ENCODE results near the gene PPM1N.

The PPM1N gene

GRCh38 chr19:45492137-45492626 is 6.1 kb upstream of the PPM1N start:
- no peak for DNase-seq (ENCODE audit: low spot score)

- DNase-seq (ENCODE audit: low spot score), result peak; percentile 37
Measured at GRCh38 chr19:45492627-45493470, 5.4 kb upstream of the PPM1N start.

- DNase-seq (ENCODE audit: low spot score), result no peak
Measured at GRCh38 chr19:45494261-45494916, 3.9 kb upstream of the PPM1N start.

GRCh38 chr19:45495178-45495577 is 3.1 kb upstream of the PPM1N start:
- no peak for DNase-seq (ENCODE audit: low spot score)

- peak; percentile 36 for DNase-seq (ENCODE audit: low spot score)
Measured at GRCh38 chr19:45496349-45496953, 1.8 kb upstream of the PPM1N start.

GRCh38 chr19:45497791-45498190 is 452 bp upstream of the PPM1N start:
- no peak for DNase-seq (ENCODE audit: low spot score)

GRCh38 chr19:45499196-45500180 is 1.2 kb downstream of the PPM1N start:
- DNase-seq (ENCODE audit: low spot score), result peak; percentile 83

GRCh38 chr19:45500918-45501729 is 2.9 kb downstream of the PPM1N start:
- no peak for DNase-seq (ENCODE audit: low spot score)

- DNase-seq (ENCODE audit: low spot score), result no peak
Measured at GRCh38 chr19:45501730-45502014, 3.4 kb downstream of the PPM1N start.

- no peak for DNase-seq (ENCODE audit: low spot score)
Measured at GRCh38 chr19:45502111-45502510, 3.9 kb downstream of the PPM1N start.

- no peak for DNase-seq (ENCODE audit: low spot score)
Measured at GRCh38 chr19:45503909-45504308, 5.7 kb downstream of the PPM1N start.

GRCh38 chr19:45505151-45505995 is 7.1 kb downstream of the PPM1N start:
- DNase-seq (ENCODE audit: low spot score), result no peak

GRCh38 chr19:45505996-45506245 is 7.7 kb downstream of the PPM1N start:
- DNase-seq (ENCODE audit: low spot score), result no peak

- peak; percentile 91 for DNase-seq (ENCODE audit: low spot score)
Measured at GRCh38 chr19:45506246-45506988, 8.2 kb downstream of the PPM1N start.

GRCh38 chr19:45506989-45507871 is 9.0 kb downstream of the PPM1N start, which contains the start of gene VASP:
Gene VASP (plus strand): TSS chr19:45507479. CDS start chr19:45507772, 293 bp downstream.
- peak; percentile 86 for DNase-seq (ENCODE audit: low spot score)

GRCh38 chr19:45507872-45508416 is 9.7 kb downstream of the PPM1N start:
- no peak for DNase-seq (ENCODE audit: low spot score)

GRCh38 chr19:45508417-45508860 is 10.2 kb downstream of the PPM1N start:
- peak; percentile 46 for DNase-seq (ENCODE audit: low spot score)

Data from germinal center (tissue), 1 donor.